K562 (cell line): Measurements from ENCODE around the gene PPM1G. TPM values are rescaled to one million over a fixed set of nuclear protein-coding genes. Genes with fewer than 3 reads are reported as not detected.

Source experiments
- ASH1L ChIP-seq: fragments of 450-650 bp; IDR thresholded peaks from 2 replicates; pipeline ENCODE4 v1.6.1; 2018; ENCODE audit warnings: borderline replicate concordance, mild to moderate bottlenecking, low read depth; ENCODE audit not compliant: partially characterized antibody
- BACH1 ChIP-seq: fragments of 200-800 bp; sonication (Bioruptor generic); IDR thresholded peaks from 2 replicates; pipeline ENCODE4 v1.6.1; 2016; ENCODE audit warnings: missing genetic modification characterization, missing compliant biosample characterization
- CC2D1A ChIP-seq: fragments of 450-650 bp; IDR thresholded peaks from 2 replicates; pipeline ENCODE4 v1.6.1; 2017; ENCODE audit warnings: mild to moderate bottlenecking
- CHD4 ChIP-seq: fragments of 200-600 bp; sonication (generic); IDR thresholded peaks from 3 replicates; pipeline ENCODE4 v1.6.1; 2012; ENCODE audit warnings: low read depth, mild to moderate bottlenecking, mixed read lengths, low read length, inconsistent platforms; ENCODE audit not compliant: insufficient read depth, insufficient replicate concordance, poor library complexity, severe bottlenecking
- CREBBP ChIP-seq: IDR thresholded peaks from one replicate; pipeline ENCODE4 v1.6.1; 2012; ENCODE audit warnings: low read depth, mild to moderate bottlenecking, control low read depth, inconsistent platforms, low read length
- EP300 ChIP-seq: IDR thresholded peaks from 2 replicates; pipeline ENCODE4 v1.6.1; 2012; ENCODE audit warnings: low read length, improper control_type of control experiment
- FIP1L1 ChIP-seq: fragments of 200-400 bp; formaldehyde crosslinking; IDR thresholded peaks from 2 replicates; pipeline ENCODE4 v1.6.1; 2018; ENCODE audit warnings: mild to moderate bottlenecking, low read depth, low read length; ENCODE audit not compliant: poor library complexity, severe bottlenecking
- FOXA1 ChIP-seq: fragments of 450-650 bp; IDR thresholded peaks from 2 replicates; pipeline ENCODE4 v1.6.1; 2016; ENCODE audit warnings: mild to moderate bottlenecking, borderline replicate concordance
- FOXK2 ChIP-seq, 2 experiments: fragments of 450-650 bp; IDR thresholded peaks in 1 of 2; conservative IDR thresholded peaks in 1 of 2; 2 replicates each; pipeline ENCODE4 v1.6.1; 2016; ENCODE audit warnings: low read depth in 2 of 2, mild to moderate bottlenecking in 1 of 2
- GATAD2A ChIP-seq: fragments of 450-650 bp; IDR thresholded peaks from 2 replicates; pipeline ENCODE4 v1.6.1; 2017
- HDGF ChIP-seq: fragments of 450-650 bp; IDR thresholded peaks from 2 replicates; pipeline ENCODE4 v1.6.1; 2016
- HNRNPK ChIP-seq: fragments of 200-400 bp; formaldehyde crosslinking; IDR thresholded peaks from one replicate; pipeline ENCODE4 v1.6.1; 2018; ENCODE audit warnings: mild to moderate bottlenecking, low read depth, low read length; ENCODE audit not compliant: poor library complexity, severe bottlenecking
- KDM1A ChIP-seq, 2 experiments: fragments of 450-650 bp; IDR thresholded peaks; 2 replicates each; pipeline ENCODE4 v1.6.1; 2016; ENCODE audit warnings: mild to moderate bottlenecking in 2 of 2
- NFXL1 ChIP-seq: fragments of 450-650 bp; formaldehyde crosslinking; IDR thresholded peaks from 2 replicates; pipeline ENCODE4 v1.4.0; 2021; ENCODE audit warnings: mild to moderate bottlenecking
- NR4A1 ChIP-seq, 2 experiments: fragments of 250-450 bp in 1 of 2; fragments of 450-650 bp in 1 of 2; sonication (Bioruptor Pico) in 1 of 2; IDR thresholded peaks; 2 replicates each; pipeline versions ENCODE4 v1.4.0 to v1.6.1; 2016 to 2020; ENCODE audit warnings: mild to moderate bottlenecking in 2 of 2, missing compliant biosample characterization in 1 of 2, missing genetic modification characterization in 1 of 2, moderate library complexity in 1 of 2
- NRF1 ChIP-seq, 2 experiments: fragments of 450-650 bp; IDR thresholded peaks in 1 of 2; conservative IDR thresholded peaks in 1 of 2; 2 replicates each; pipeline ENCODE4 v1.6.1; 2014; ENCODE audit warnings: mild to moderate bottlenecking in 2 of 2
- POLR2A ChIP-seq: fragments of 450-650 bp; conservative IDR thresholded peaks from 2 replicates; pipeline ENCODE4 v1.6.1; 2016
- PTBP1 ChIP-seq: fragments of 200-400 bp; formaldehyde crosslinking; IDR thresholded peaks from 2 replicates; pipeline ENCODE4 v1.6.1; 2017; ENCODE audit warnings: low read depth, low read length
- RFX7 ChIP-seq: fragments of 250-450 bp; sonication (Bioruptor Pico); IDR thresholded peaks from 2 replicates; pipeline ENCODE4 v1.5.1; 2021; ENCODE audit warnings: mild to moderate bottlenecking
- SMAD4 ChIP-seq: fragments of 250-450 bp; sonication (Bioruptor Pico); conservative IDR thresholded peaks from 2 replicates; pipeline ENCODE4 v1.8.0; 2021; ENCODE audit warnings: inconsistent platforms, mild to moderate bottlenecking, moderate library complexity
- SOX6 ChIP-seq: fragments of 450-650 bp; IDR thresholded peaks from 2 replicates; pipeline ENCODE4 v1.6.1; 2014; ENCODE audit warnings: mild to moderate bottlenecking
- TBP ChIP-seq: optimal IDR thresholded peaks from 2 replicates; pipeline ENCODE3; 2011; ENCODE audit warnings: low read depth, low read length, improper control_type of control experiment
- XRCC3 ChIP-seq: fragments of 450-650 bp; IDR thresholded peaks from 2 replicates; pipeline ENCODE4 v1.6.1; 2017; ENCODE audit warnings: mild to moderate bottlenecking, moderate library complexity
- ZC3H11A ChIP-seq: IDR thresholded peaks from 2 replicates; pipeline ENCODE4 v1.6.1; 2012; ENCODE audit warnings: low read depth, low read length, improper control_type of control experiment
- ZNF184 ChIP-seq: sonication (generic); formaldehyde crosslinking; IDR thresholded peaks from 2 replicates; pipeline ENCODE4 v1.5.0; 2020; ENCODE audit warnings: missing genetic modification reagents
- ZNF263 ChIP-seq: sonication (generic); formaldehyde crosslinking; IDR thresholded peaks from 2 replicates; pipeline ENCODE4 v1.8.0; 2022; ENCODE audit warnings: mild to moderate bottlenecking, missing genetic modification reagents, borderline replicate concordance
- ZNF408 ChIP-seq: fragments of 250-450 bp; sonication (Bioruptor Pico); IDR thresholded peaks from 2 replicates; pipeline ENCODE4 v1.4.0; 2020; ENCODE audit warnings: low read depth, mild to moderate bottlenecking, moderate library complexity
- ZNF561 ChIP-seq: fragments of 450-650 bp; formaldehyde crosslinking; conservative IDR thresholded peaks from 2 replicates; pipeline ENCODE4 v1.4.0; 2020; ENCODE audit warnings: mild to moderate bottlenecking, moderate library complexity
- ZNF586 ChIP-seq: fragments of 450-650 bp; formaldehyde crosslinking; conservative IDR thresholded peaks from 2 replicates; pipeline ENCODE4 v1.4.0; 2020; ENCODE audit warnings: mild to moderate bottlenecking, moderate library complexity
- polyA plus RNA-seq, 8 experiments: library from polyadenylated mRNA; depleted of rRNA in 4 of 8; stranded (reverse) in 5 of 8; unstranded in 3 of 8; fragments of >200 nt; fragmentation: Nextera tagmentation in 2 of 8; fragmentation: Illumina TruSeq in 1 of 8; extraction: Ambion mirVana in 2 of 8; extraction: Trizol in 1 of 8; gene quantifications; 2 replicates each; pipeline versions ENCODE4 v1.2.1 to v1.2.3, GENCODE V29; 2011 to 2014; ENCODE audit warnings: inconsistent platforms in 1 of 8, missing spikeins in 1 of 8
- total RNA-seq, 7 experiments: library from RNA; depleted of rRNA in 6 of 7; stranded (reverse); fragments of >200 nt in 6 of 7; fragmentation: Illumina TruSeq in 2 of 7; extraction: Trizol in 2 of 7; gene quantifications; 2 replicates each; pipeline versions ENCODE4 v1.2.1 to v1.2.3, GENCODE V29; 2011 to 2021; ENCODE audit warnings: low replicate concordance in 1 of 7
- TF ChIP-seq, protein P1 (sequence below), 3 experiments: fragments of 200-800 bp in 1 of 3; sonication (Bioruptor generic) in 1 of 3; sonication (generic) in 1 of 3; formaldehyde crosslinking in 1 of 3; IDR thresholded peaks; 2 replicates each; pipeline versions ENCODE4 v1.6.1 to v1.8.0; 2016 to 2022; ENCODE audit warnings: mild to moderate bottlenecking in 2 of 3, missing compliant biosample characterization in 2 of 3, missing genetic modification characterization in 2 of 3, missing genetic modification reagents in 1 of 3

PPM1G gene
- total and polyA plus RNA-seq, 9 of the 15 experiments (the other 6 are each of a cell fraction or from before 2014, with no cell fraction given), result 61.7 to 230 (median 153) TPM

DNA sequence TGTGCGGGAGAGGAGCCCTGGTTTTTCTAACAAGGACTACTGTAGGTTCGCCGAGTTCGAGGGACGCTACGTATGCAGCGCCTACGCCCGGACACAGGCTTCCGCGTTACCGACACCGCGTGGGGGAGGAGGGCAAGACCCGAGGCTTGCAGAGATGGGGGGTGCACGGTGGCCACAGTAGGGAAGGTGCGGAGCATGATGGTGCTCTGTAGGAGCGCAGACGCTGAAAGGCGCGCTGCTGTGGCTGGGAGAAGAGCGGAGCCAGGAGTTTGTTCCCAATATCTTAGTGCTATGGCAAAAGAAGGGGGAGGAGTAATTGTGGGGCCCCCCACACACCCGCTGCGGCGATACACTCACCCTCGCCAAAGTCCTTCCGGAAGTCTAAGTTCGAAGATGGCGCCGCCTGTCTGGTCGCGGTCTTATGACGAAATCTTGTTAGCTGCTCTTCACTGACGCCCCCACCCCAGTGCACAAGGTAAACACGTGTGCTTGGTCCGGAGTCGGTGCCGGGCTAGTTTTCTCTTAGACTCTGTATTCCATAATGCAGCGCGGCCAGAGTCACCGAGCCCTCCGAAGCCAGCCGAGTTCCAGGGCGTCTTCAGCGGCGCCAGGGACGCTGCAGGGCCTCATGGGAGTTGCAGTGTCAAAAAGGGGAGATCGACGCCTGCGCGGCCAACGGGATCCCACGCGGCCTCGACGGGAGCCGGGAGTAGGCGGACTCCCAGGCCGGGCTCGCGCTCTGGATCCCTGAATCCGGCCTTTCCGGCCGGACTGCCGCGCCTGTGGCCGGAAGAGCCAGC lies 52.8 kb downstream of the PPM1G start, which contains the start of gene GTF3C2 (continued):
- no peak for TF ChIP-seq PTBP1
- TF ChIP-seq HDGF, result no peak
- TF ChIP-seq SOX6, result peak; percentile 47; the same call in 1 of the 2 replicates
- TF ChIP-seq ZNF184 (CRISPR knock-in tag), result no peak
- no peak for TF ChIP-seq FOXA1
- no peak for TF ChIP-seq NR4A1 (CRISPR knock-in tag; IDR thresholded peaks at IDR 0.05)
- no peak for TF ChIP-seq NR4A1 (tag; IDR thresholded peaks at IDR 0.05)
- peak; percentile 61 for TF ChIP-seq ASH1L
- no peak for TF ChIP-seq ZNF586 (CRISPR knock-in tag)
- TF ChIP-seq ZNF561 (CRISPR knock-in tag), result no peak
- no peak for TF ChIP-seq XRCC3
- TF ChIP-seq ZNF408 (CRISPR knock-in tag), result no peak
- peak; percentile 97 to 98 for TF ChIP-seq FOXK2 (conservative IDR thresholded peaks at IDR 0.05 in 1 of 2, IDR thresholded peaks at IDR 0.05 in 1 of 2; ENCODE audit: low read depth in 2 of 2)
- TF ChIP-seq POLR2A, result peak; percentile 88
- peak; percentile 35; the same call in 1 of the 2 replicates for TF ChIP-seq ZNF263 (CRISPR knock-in tag)
- no peak for TF ChIP-seq KDM1A (IDR thresholded peaks at IDR 0.05)
- peak; percentile 81 for TF ChIP-seq BACH1 (tag)
- TF ChIP-seq CHD4, result no peak
- peak; percentile 91 to 93 for TF ChIP-seq NRF1 (conservative IDR thresholded peaks at IDR 0.05 in 1 of 2, IDR thresholded peaks at IDR 0.05 in 1 of 2)
- TF ChIP-seq ZC3H11A, result no peak
- no peak for TF ChIP-seq HNRNPK
- TF ChIP-seq CC2D1A, result no peak; the same call in 1 of the 2 replicates
- TF ChIP-seq NFXL1 (CRISPR knock-in tag), result no peak
- TF ChIP-seq GATAD2A, result no peak
- peak; percentile 31 for TF ChIP-seq EP300
- no peak for TF ChIP-seq FIP1L1
- TF ChIP-seq, protein P1, sequence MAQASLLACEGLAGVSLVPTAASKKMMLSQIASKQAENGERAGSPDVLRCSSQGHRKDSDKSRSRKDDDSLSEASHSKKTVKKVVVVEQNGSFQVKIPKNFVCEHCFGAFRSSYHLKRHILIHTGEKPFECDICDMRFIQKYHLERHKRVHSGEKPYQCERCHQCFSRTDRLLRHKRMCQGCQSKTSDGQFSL (CRISPR knock-in tag; IDR thresholded peaks at IDR 0.05), result peak; percentile 100
- TF ChIP-seq, protein P1 (tag; IDR thresholded peaks at IDR 0.05), result peak in 1 of 2 experiments; percentile 97; a peak in 2 of 4 replicates
- no peak for TF ChIP-seq RFX7 (CRISPR knock-in tag)
- 0 out of 2 replicates have a peak, but pooled peaks have one; percentile 70 for TF ChIP-seq SMAD4
- TF ChIP-seq CREBBP, result no peak
- peak; percentile 11 for TF ChIP-seq TBP
